OCI-M1 (cell line): ENCODE results near the gene RNF224.
"Not testable (repeated sequence)": the region's sequence is repeated elsewhere in the genome, so short reads cannot be mapped to it uniquely, and the experiment has no call there.

ENCODE experiments used
- DNase-seq: peaks from one replicate; lab custom pipeline; 2025; lab: John Stamatoyannopoulos, UW

Gene RNF224

GRCh38 chr9:137240841-137241489 lies 13.7 kb downstream of the RNF224 start, which contains the start of gene TUBB4B:
Gene TUBB4B (plus strand): TSS chr9:137241287. CDS start chr9:137241361, 74 bp downstream.
- peak; percentile 99 for DNase-seq

GRCh38 chr9:137241490-137242268 lies 14.4 kb downstream of the RNF224 start:
- DNase-seq, result peak; percentile 59

- no peak for DNase-seq
Measured at GRCh38 chr9:137242269-137243203, 15.2 kb downstream of the RNF224 start.

GRCh38 chr9:137243266-137243625 lies 15.9 kb downstream of the RNF224 start:
- not testable (repeated sequence) for DNase-seq

- DNase-seq, result no peak
Measured at GRCh38 chr9:137243626-137244485, 16.6 kb downstream of the RNF224 start.

- no peak for DNase-seq
Measured at GRCh38 chr9:137244486-137245449, 17.5 kb downstream of the RNF224 start.

- no peak for DNase-seq
Measured at GRCh38 chr9:137245450-137246421, 18.4 kb downstream of the RNF224 start.

GRCh38 chr9:137247135-137247915 lies 20.0 kb downstream of the RNF224 start:
- DNase-seq, result no peak

- no peak for DNase-seq
Measured at GRCh38 chr9:137247916-137248175, 20.5 kb downstream of the RNF224 start.

GRCh38 chr9:137250329-137251193 lies 23.3 kb downstream of the RNF224 start:
- DNase-seq, result no peak

GRCh38 chr9:137251194-137251461 lies 23.8 kb downstream of the RNF224 start, which contains the start of gene STPG3:
Gene STPG3 (plus strand): TSS chr9:137251286. CDS start chr9:137251287, 1 bp downstream.
- no peak for DNase-seq

GRCh38 chr9:137251490-137252268 lies 24.4 kb downstream of the RNF224 start:
- DNase-seq, result no peak

GRCh38 chr9:137252555-137253506 lies 25.5 kb downstream of the RNF224 start:
- DNase-seq, result no peak

- no peak for DNase-seq
Measured at GRCh38 chr9:137253717-137254623, 26.7 kb downstream of the RNF224 start.
